Activated CD8-positive, alpha-beta T cell treated with anti-CD3 and anti-CD28 coated beads for 36 hours (primary cell): ENCODE results near the gene SEC16A. TPM values are rescaled to one million over a fixed set of nuclear protein-coding genes. Genes with fewer than 3 reads are reported as not detected.

Experiments used
- ATAC-seq: fragments of 200-7000 bp; cut with Tn5 transposase; one replicate; pipeline ENCODE4 v1.10.0; 2021; ENCODE audit warnings: mild to moderate bottlenecking, moderate library complexity
- CTCF ChIA-PET: fragments of 350-600 bp; sonication (Branson Sonifier 250); formaldehyde crosslinking; loops from one replicate; lab custom pipeline; 2021; ENCODE audit warnings: antibody characterized with exemption; lab: Charles Lee
- POLR2A ChIA-PET: fragments of 350-600 bp; sonication (Branson Sonifier 250); formaldehyde crosslinking; loops from one replicate; lab custom pipeline; 2021; ENCODE audit warnings: antibody characterized with exemption; lab: Charles Lee
- DNase-seq: peaks from one replicate; pipeline ENCODE4 v3.0.0-alpha.2; 2020
- H3K27ac Mint-ChIP-seq: one replicate; pipeline ENCODE4 v1.8.0; 2021; ENCODE audit warnings: mild to moderate bottlenecking, mixed read lengths
- H3K27me3 Mint-ChIP-seq: one replicate; pipeline ENCODE4 v1.8.0; 2021; ENCODE audit warnings: mixed read lengths
- H3K36me3 Mint-ChIP-seq: one replicate; pipeline ENCODE4 v1.8.0; 2021; ENCODE audit warnings: low read depth, mixed read lengths
- H3K4me1 Mint-ChIP-seq: one replicate; pipeline ENCODE4 v1.8.0; 2021; ENCODE audit warnings: low read depth, mixed read lengths
- H3K4me3 Mint-ChIP-seq: one replicate; pipeline ENCODE4 v1.8.0; 2021; ENCODE audit warnings: mild to moderate bottlenecking, moderate library complexity, mixed read lengths
- H3K9me3 Mint-ChIP-seq: one replicate; pipeline ENCODE4 v1.8.0; 2021; ENCODE audit warnings: mixed read lengths
- intact Hi-C: fragments of 100-400 bp; cut with micrococcal nuclease; formaldehyde crosslinking; loops from one replicate; pipeline ENCODE4 v1.10.0; 2022
- total RNA-seq, 2 experiments: library from RNA; stranded (reverse); gene quantifications; one replicate each; pipeline ENCODE4 v1.2.3, GENCODE V29; 2021
- TF ChIP-seq, protein P1 (sequence below): fragments of 200-600 bp; IDR thresholded peaks from one replicate; pipeline ENCODE4 v1.8.0; 2022; ENCODE audit warnings: antibody characterized with exemption, mild to moderate bottlenecking

The SEC16A gene
- total RNA-seq, 2 experiments from 2014 or later = 67.9 to 69.8 TPM

DNA sequence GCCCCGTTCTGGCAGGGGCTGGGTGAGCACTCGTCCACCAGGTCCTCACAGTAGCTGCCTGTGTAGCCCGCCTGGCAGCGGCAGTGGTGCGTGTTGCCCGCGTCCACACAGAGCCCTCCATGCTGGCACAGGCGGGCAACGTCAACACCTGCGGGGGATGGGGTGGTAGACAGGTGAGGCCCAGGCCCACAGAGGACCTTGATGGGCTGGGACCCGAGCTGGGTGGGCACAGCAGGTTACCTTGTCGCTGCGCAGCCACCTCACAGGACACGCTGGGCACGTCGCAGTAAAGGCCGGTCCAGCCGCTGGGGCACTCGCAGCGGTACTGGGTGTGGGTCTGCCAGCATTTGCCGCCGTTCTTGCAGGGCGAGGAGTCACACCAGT lies 25.1 kb upstream of the SEC16A start:
- POLR2A ChIA-PET = no interaction called here
- Mint-ChIP-seq H3K9me3 (no peaks in the 10 kb centered on the region), H3K4me1 (no peaks in the 10 kb centered on the region), H3K27ac (no peak overlapping the region), H3K4me3 (no peak overlapping the region), H3K27me3 (no peaks in the 10 kb centered on the region), H3K36me3 (peaks cover 11% of the 10 kb centered on the region)
- intact Hi-C loops = no loop called here
- ATAC-seq = no peak
- TF ChIP-seq, protein P1, sequence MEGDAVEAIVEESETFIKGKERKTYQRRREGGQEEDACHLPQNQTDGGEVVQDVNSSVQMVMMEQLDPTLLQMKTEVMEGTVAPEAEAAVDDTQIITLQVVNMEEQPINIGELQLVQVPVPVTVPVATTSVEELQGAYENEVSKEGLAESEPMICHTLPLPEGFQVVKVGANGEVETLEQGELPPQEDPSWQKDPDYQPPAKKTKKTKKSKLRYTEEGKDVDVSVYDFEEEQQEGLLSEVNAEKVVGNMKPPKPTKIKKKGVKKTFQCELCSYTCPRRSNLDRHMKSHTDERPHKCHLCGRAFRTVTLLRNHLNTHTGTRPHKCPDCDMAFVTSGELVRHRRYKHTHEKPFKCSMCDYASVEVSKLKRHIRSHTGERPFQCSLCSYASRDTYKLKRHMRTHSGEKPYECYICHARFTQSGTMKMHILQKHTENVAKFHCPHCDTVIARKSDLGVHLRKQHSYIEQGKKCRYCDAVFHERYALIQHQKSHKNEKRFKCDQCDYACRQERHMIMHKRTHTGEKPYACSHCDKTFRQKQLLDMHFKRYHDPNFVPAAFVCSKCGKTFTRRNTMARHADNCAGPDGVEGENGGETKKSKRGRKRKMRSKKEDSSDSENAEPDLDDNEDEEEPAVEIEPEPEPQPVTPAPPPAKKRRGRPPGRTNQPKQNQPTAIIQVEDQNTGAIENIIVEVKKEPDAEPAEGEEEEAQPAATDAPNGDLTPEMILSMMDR = no peak
- no peak for DNase-seq
- CTCF ChIA-PET = no interaction called here

DNA sequence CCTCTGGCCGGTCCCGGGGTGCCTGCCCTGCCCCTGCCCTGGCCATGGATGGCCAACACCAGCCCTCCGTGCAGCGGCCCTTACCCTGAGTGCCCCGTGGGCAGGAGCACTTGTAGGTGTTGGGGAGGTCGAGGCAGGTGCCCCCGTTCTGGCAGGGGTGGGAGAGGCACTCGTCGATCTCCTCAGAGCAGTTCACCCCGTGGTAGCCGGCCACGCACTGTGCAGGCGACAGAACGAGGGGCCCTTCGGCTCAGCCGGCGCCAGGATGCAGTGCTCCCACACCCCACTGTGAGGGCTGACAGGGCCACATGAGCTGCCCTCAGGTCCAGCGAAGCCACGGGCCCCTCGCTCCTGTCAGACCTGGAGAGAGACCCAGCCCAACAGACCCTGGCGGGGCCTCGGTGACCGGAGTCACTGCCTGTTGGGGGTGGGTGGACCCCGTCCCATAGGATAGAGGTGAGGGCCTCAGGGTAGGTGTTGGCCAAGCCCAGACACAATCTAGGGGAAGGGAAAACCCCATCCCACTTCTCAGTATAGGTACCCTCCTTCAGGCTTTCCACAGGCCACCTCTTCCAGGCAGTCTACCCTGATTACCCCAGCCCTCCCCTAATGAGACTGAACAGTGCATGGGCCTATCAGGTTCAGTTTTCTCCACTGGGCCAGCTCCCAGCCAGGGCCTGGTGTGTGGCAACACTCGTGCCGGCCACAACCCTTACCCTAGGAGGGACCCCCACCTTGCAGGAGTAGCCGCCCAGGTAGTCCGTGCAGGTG lies 24.6 kb upstream of the SEC16A start:
- Mint-ChIP-seq H3K4me1 (no peaks in the 10 kb centered on the region), H3K27ac (no peak overlapping the region), H3K4me3 (no peak overlapping the region), H3K36me3 (peaks cover 11% of the 10 kb centered on the region), H3K27me3 (no peaks in the 10 kb centered on the region), H3K9me3 (no peaks in the 10 kb centered on the region)
- DNase-seq (no peak), ATAC-seq (peak; percentile 17)
- ChIA-PET CTCF (no interaction called here), POLR2A (no interaction called here)
- TF ChIP-seq, protein P1 = no peak
- intact Hi-C loops = no loop called here

- TF ChIP-seq, protein P1 = no peak
- ChIA-PET POLR2A (no interaction called here), CTCF (no interaction called here)
- H3K9me3 Mint-ChIP-seq = no peaks in the 10 kb centered on the region
- no peak for DNase-seq
- no peak overlapping the region for H3K4me3 Mint-ChIP-seq
- no peak for ATAC-seq
- intact Hi-C loops = no loop called here
- no peak overlapping the region for H3K27ac Mint-ChIP-seq
- peaks cover 10% of the 10 kb centered on the region for H3K36me3 Mint-ChIP-seq
- no peaks in the 10 kb centered on the region for H3K27me3 Mint-ChIP-seq
- no peaks in the 10 kb centered on the region for H3K4me1 Mint-ChIP-seq
Observed at GRCh38 chr9:136506425-136506824, 23.6 kb upstream of the SEC16A start.

DNA sequence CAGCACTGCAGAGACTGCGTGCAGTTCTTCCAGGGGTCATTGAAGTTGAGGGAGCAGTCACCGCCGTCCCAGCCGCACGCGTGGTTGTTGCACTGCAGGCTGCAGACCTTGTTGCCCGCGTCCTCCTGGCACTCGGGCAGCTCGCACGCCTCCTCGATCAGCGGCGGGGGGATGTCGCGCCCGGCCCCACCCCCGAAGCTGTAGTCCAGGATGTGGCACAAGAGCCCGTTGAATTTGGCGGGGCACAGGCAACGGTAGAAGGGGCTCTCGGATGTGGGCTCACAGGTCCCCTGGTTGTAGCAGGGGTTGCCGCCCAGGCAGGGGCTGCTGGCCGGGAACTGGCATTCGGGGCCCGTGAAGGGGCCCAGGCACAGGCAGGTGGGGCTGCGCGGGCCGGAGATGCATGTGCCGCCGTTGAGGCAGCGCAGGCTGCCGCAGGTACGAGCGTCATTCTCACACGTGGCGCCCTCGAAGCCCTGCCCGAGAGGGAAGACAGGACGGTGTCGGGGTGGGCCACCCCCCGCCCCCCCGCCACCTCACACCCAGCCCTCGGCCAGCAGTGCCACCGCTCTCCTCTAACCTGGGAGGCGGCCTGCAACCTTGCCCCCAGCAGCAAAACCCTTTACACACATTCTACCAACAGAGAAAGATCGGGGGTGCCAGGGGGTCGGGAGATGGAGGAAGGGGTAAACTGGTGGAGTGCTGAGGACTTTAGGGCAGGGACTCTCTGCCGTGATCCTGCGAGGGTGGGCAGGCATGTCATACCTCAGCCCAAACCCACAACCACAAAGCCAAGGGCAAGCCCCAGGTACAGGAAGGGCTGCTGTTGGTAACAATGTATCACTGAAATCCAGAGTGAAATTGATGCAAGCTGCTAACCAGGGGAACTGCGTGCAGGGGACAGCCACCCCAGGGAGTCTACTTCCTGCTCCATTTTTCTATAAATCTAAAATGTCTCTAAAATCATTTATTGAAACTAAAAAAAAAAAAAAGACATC lies 22.9 kb upstream of the SEC16A start:
- no peak for DNase-seq
- TF ChIP-seq, protein P1 = no peak
- H3K27me3 Mint-ChIP-seq = no peaks in the 10 kb centered on the region
- ChIA-PET POLR2A (no interaction called here), CTCF (no interaction called here)
- no peak overlapping the region for H3K27ac Mint-ChIP-seq
- ATAC-seq = no peak
- H3K9me3 Mint-ChIP-seq = no peaks in the 10 kb centered on the region
- intact Hi-C loops = no loop called here
- no peaks in the 10 kb centered on the region for H3K4me1 Mint-ChIP-seq
- H3K36me3 Mint-ChIP-seq = peaks cover 9% of the 10 kb centered on the region
- no peak overlapping the region for H3K4me3 Mint-ChIP-seq
